K562 (cell line): Measurements from ENCODE around the gene YPEL2.

Experiments used
- CTCF ChIP-seq, 3 experiments: IDR thresholded peaks in 2 of 3; conservative IDR thresholded peaks in 1 of 3; 2 replicates each; pipeline ENCODE4 v1.5.1; 2011 to 2012; ENCODE audit warnings: low read length in 3 of 3, mild to moderate bottlenecking in 3 of 3, control low read depth in 2 of 3, improper control_type of control experiment in 1 of 3, inconsistent platforms in 1 of 3, low read depth in 1 of 3, mixed read lengths in 1 of 3, moderate library complexity in 1 of 3; ENCODE audit not compliant: insufficient read depth in 2 of 3
- DPF2 ChIP-seq: fragments of 450-650 bp; IDR thresholded peaks from 2 replicates; pipeline ENCODE4 v1.6.1; 2016
- JUND ChIP-seq, 2 experiments: IDR thresholded peaks; 2 replicates in 1 of 2; 3 replicates in 1 of 2; pipeline ENCODE4 v1.6.1; 2011; ENCODE audit warnings: borderline replicate concordance in 2 of 2, low read depth in 2 of 2, low read length in 2 of 2, improper control_type of control experiment in 1 of 2, missing biosample characterization in 1 of 2, missing genetic modification characterization in 1 of 2, missing genetic modification reagents in 1 of 2
- NFATC3 ChIP-seq: fragments of 450-650 bp; IDR thresholded peaks from 2 replicates; pipeline ENCODE4 v1.6.1; 2017; ENCODE audit warnings: mild to moderate bottlenecking
- NR2C1 ChIP-seq, 2 experiments: fragments of 450-650 bp; IDR thresholded peaks; 2 replicates each; pipeline ENCODE4 v1.6.1; 2017; ENCODE audit warnings: mild to moderate bottlenecking in 2 of 2, antibody characterized with exemption in 1 of 2, inconsistent platforms in 1 of 2, missing compliant biosample characterization in 1 of 2, missing genetic modification characterization in 1 of 2
- POLR2AphosphoS2 ChIP-seq: IDR thresholded peaks from 2 replicates; pipeline ENCODE4 v1.6.1; 2012; ENCODE audit warnings: low read length, improper control_type of control experiment
- POLR2AphosphoS5 ChIP-seq: IDR thresholded peaks from 2 replicates; pipeline ENCODE4 v1.6.1; 2011; ENCODE audit warnings: mild to moderate bottlenecking, low read depth, low read length, moderate library complexity; ENCODE audit not compliant: control insufficient read depth, insufficient read depth
- RB1 ChIP-seq: fragments of 450-650 bp; IDR thresholded peaks from 2 replicates; pipeline ENCODE4 v1.6.1; 2017; ENCODE audit warnings: low read depth, mild to moderate bottlenecking
- SMARCA5 ChIP-seq: fragments of 450-650 bp; IDR thresholded peaks from 2 replicates; pipeline ENCODE4 v1.6.1; 2016
- TRIM24 ChIP-seq, 2 experiments: fragments of 450-650 bp; IDR thresholded peaks; 2 replicates each; pipeline ENCODE4 v1.6.1; 2016
- ZBTB49 ChIP-seq: sonication (generic); formaldehyde crosslinking; IDR thresholded peaks from 2 replicates; pipeline ENCODE4 v1.8.0; 2022; ENCODE audit warnings: missing genetic modification reagents, mild to moderate bottlenecking, borderline replicate concordance
- ZBTB7A ChIP-seq: IDR thresholded peaks from 2 replicates; pipeline ENCODE4 v1.6.1; 2011; ENCODE audit warnings: low read depth, mild to moderate bottlenecking, low read length, moderate library complexity, borderline replicate concordance; ENCODE audit not compliant: control insufficient read depth
- ZNF431 ChIP-seq: sonication (generic); formaldehyde crosslinking; IDR thresholded peaks from 2 replicates; pipeline ENCODE4 v1.8.0; 2022; ENCODE audit warnings: mild to moderate bottlenecking, missing genetic modification reagents
- ZNF436 ChIP-seq: fragments of 250-450, 450-650 bp; sonication (Bioruptor Pico); formaldehyde crosslinking; IDR thresholded peaks from 2 replicates; pipeline ENCODE4 v1.7.0; 2020; ENCODE audit warnings: mild to moderate bottlenecking

GRCh38 chr17:59341922-59342321 is 10.5 kb downstream of the YPEL2 start:
- no peak for TF ChIP-seq CTCF (IDR thresholded peaks at IDR 0.05 in 2 of 3, conservative IDR thresholded peaks at IDR 0.05 in 1 of 3; ENCODE audit: insufficient read depth in 2 of 3, low read depth in 1 of 3, low read length in 3 of 3)
- no peak for TF ChIP-seq ZBTB49 (CRISPR knock-in tag)
- no peak for TF ChIP-seq POLR2AphosphoS2
- TF ChIP-seq DPF2, result no peak
- no peak for TF ChIP-seq ZBTB7A
- TF ChIP-seq SMARCA5, result no peak
- no peak for TF ChIP-seq NR2C1 (IDR thresholded peaks at IDR 0.05)
- no peak for TF ChIP-seq NR2C1 (tag; IDR thresholded peaks at IDR 0.05)
- no peak for TF ChIP-seq ZNF431 (CRISPR knock-in tag)
- TF ChIP-seq ZNF436 (CRISPR knock-in tag), result no peak
- no peak for TF ChIP-seq RB1
- TF ChIP-seq TRIM24 (IDR thresholded peaks at IDR 0.05), result no peak
- TF ChIP-seq POLR2AphosphoS5, result no peak
- TF ChIP-seq NFATC3, result no peak
- no peak for TF ChIP-seq JUND (IDR thresholded peaks at IDR 0.05; ENCODE audit: borderline replicate concordance, low read depth, low read length)
- TF ChIP-seq JUND (tag; IDR thresholded peaks at IDR 0.05; ENCODE audit: borderline replicate concordance, low read depth, low read length), result no peak
